Cardiac fibroblast (primary cell): Measurements from ENCODE around the gene DGKG.

Experiments
- DNase-seq, 2 donors: peaks; one replicate each; pipeline versions ENCODE4 v3.0.0 to v3.0.0-alpha.2; 2010; ENCODE audit warnings: low read depth in 2 of 2
- H3K4me3 ChIP-seq, 2 donors: replicated peaks in 1 of 2; 1 replicate in 1 of 2; 2 replicates in 1 of 2; pipeline ENCODE4 v1.5.1; 2011; ENCODE audit warnings: low read depth in 2 of 2, low read length in 2 of 2, mild to moderate bottlenecking in 2 of 2, moderate library complexity in 1 of 2
- TF ChIP-seq, protein P1 (sequence below): IDR thresholded peaks from one replicate; pipeline ENCODE4 v1.5.1; 2011; ENCODE audit warnings: low read depth, mild to moderate bottlenecking, low read length, inconsistent platforms

DGKG gene

DNA sequence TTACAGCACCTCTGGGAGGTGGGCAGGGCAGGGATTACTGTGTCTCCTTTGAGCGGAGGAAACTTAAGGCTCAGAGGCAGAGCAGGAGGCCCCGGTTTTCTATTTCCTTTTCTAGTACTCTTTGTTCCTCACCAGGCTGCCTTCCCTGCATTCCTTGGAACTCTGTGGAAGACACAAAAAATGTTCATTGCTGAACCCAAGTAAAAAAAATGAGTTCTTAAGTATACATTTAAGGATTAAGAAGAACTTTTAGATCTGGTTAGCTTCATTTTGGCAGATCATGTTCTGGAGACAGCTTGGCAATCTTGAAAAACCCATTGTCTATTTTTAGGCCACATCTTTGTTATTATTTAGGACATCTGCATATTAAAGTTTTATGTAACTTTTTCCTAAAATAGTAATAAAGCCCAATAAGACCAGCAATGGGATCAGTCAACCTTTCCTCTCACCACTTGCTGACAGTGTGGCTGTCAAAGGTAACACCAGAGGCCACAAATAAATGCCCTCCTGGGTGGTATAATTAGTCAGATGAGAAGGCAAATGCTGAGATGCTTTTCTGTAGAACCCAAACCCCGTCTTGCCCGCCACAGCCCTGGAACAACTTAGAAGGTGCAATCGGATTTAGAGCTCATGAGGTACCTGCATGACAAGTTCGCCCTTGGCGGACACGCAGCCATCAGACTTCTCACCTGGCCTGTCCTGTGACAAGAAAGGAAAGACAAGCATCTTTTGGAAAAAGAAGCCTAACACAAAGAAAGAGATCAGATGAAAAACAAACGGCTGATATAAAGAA is 97.2 kb downstream of the DGKG start:
- no peak for DNase-seq
- TF ChIP-seq, protein P1, sequence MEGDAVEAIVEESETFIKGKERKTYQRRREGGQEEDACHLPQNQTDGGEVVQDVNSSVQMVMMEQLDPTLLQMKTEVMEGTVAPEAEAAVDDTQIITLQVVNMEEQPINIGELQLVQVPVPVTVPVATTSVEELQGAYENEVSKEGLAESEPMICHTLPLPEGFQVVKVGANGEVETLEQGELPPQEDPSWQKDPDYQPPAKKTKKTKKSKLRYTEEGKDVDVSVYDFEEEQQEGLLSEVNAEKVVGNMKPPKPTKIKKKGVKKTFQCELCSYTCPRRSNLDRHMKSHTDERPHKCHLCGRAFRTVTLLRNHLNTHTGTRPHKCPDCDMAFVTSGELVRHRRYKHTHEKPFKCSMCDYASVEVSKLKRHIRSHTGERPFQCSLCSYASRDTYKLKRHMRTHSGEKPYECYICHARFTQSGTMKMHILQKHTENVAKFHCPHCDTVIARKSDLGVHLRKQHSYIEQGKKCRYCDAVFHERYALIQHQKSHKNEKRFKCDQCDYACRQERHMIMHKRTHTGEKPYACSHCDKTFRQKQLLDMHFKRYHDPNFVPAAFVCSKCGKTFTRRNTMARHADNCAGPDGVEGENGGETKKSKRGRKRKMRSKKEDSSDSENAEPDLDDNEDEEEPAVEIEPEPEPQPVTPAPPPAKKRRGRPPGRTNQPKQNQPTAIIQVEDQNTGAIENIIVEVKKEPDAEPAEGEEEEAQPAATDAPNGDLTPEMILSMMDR, result no peak

GRCh38 chr3:186261638-186262037 is 100.4 kb downstream of the DGKG start:
- DNase-seq, result peak in 1 of 2 donors; percentile 29
- TF ChIP-seq, protein P1, result peak; percentile 19
- no peak overlapping the region for H3K4me3 ChIP-seq

More for the DNA sequence above, 97.2 kb downstream of the DGKG start:
- H3K4me3 ChIP-seq, result no peak overlapping the region

GRCh38 chr3:186260726-186261125 is 101.3 kb downstream of the DGKG start:
- DNase-seq, result no peak
- TF ChIP-seq, protein P1, result no peak

DNA sequence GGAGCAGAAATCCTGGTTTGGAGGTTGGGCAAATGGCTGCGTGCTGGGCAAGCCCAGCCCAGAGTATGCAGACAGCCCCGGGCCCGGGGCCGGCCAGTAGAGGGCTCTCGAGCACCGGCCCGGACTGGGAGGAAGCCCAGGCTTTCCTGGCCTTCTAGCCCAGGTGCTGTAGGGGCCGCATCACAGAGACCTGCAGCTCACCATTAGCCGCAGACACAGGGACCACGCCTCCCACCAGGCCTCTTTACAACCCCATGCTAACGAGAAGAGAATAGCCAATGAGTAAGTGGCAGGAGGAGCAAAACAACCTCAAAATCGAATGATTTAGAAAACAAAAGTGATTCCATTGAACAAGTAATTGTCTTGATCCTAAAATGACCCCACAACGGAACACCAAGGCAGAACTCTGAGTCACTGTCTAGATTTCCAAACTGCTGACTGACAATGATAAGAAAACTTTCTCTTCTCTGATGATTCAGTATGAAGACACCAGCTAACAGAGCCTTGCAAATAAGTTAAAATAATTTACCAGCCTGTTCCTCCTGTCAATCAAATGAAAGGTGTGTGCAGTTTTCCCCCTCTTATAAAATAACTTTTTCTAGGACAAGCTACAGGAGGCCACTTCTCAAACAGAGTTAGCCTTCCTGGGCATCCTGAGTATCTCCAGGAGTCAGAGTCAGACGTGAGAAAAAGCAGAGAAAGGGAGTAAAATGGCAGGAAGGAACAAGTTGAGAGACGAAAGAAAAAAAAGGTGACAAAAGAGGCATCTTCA is 102.2 kb downstream of the DGKG start:
- TF ChIP-seq, protein P1, result peak; percentile 98
- DNase-seq, result peak; percentile 72 to 88
- H3K4me3 ChIP-seq, result peak overlapping the region in 1 of 2 donors; percentile 13

More at GRCh38 chr3:186260726-186261125, 101.3 kb downstream of the DGKG start:
- H3K4me3 ChIP-seq, result no peak overlapping the region

DNA sequence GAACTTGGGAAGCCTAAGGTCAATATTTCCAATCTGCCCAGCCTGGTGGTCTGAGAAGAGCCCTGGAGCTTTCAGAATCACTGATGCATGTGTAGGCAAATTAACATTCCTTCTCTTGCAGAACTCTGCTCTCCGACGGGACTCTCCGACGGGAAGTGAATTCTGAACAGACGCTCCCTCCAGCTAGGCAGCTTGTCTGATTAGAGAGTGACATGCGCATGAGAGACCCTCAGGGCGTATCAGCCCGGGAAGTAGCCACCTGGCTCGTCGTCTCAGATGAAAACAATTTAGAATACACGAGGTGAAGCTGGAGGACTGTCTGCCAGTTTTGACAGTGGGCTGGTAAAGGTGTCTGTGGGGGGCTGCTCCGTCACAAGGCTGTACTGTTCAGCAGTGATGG is 103.1 kb downstream of the DGKG start:
- H3K4me3 ChIP-seq, result no peak overlapping the region
- no peak for DNase-seq
- TF ChIP-seq, protein P1, result no peak

- peak; percentile 22 to 77 for DNase-seq
- TF ChIP-seq, protein P1, result no peak
- H3K4me3 ChIP-seq, result no peak overlapping the region
Observed at GRCh38 chr3:186257866-186258265, 104.2 kb downstream of the DGKG start.
